HepG2 (cell line): Measurements from ENCODE around the gene ZNF670. TPM values are rescaled to one million over a fixed set of nuclear protein-coding genes. Genes with fewer than 3 reads are reported as not detected.

ENCODE experiments used
- AFF4 ChIP-seq: sonication (generic); formaldehyde crosslinking; IDR thresholded peaks from 2 replicates; pipeline ENCODE4 v1.4.0; 2020; ENCODE audit warnings: missing genetic modification reagents
- AGO1 ChIP-seq: fragments of 200-400 bp; formaldehyde crosslinking; IDR thresholded peaks from 2 replicates; pipeline ENCODE4 v1.6.1; 2017; ENCODE audit warnings: mild to moderate bottlenecking, low read depth, low read length, moderate library complexity; ENCODE audit not compliant: poor library complexity, severe bottlenecking
- CREB3 ChIP-seq: sonication (generic); formaldehyde crosslinking; IDR thresholded peaks from 2 replicates; pipeline ENCODE4 v1.5.0; 2020; ENCODE audit warnings: missing genetic modification reagents
- MED13 ChIP-seq: sonication (generic); formaldehyde crosslinking; IDR thresholded peaks from 2 replicates; pipeline ENCODE4 v1.5.0; 2020; ENCODE audit warnings: missing genetic modification reagents
- RFX3 ChIP-seq: IDR thresholded peaks from 2 replicates; pipeline ENCODE4 v1.6.1; 2016; ENCODE audit warnings: missing biosample characterization, missing genetic modification reagents
- SMAD1 ChIP-seq: sonication (generic); formaldehyde crosslinking; IDR thresholded peaks from 2 replicates; pipeline ENCODE4 v1.4.0; 2020; ENCODE audit warnings: missing genetic modification reagents, low read depth, mild to moderate bottlenecking, borderline replicate concordance
- SRSF1 ChIP-seq: fragments of 200-400 bp; formaldehyde crosslinking; optimal IDR thresholded peaks from 2 replicates; pipeline ENCODE3; 2017; ENCODE audit warnings: mild to moderate bottlenecking, low read depth, low read length, moderate library complexity
- SRSF9 ChIP-seq: fragments of 200-400 bp; formaldehyde crosslinking; IDR thresholded peaks from 2 replicates; pipeline ENCODE4 v1.6.1; 2018; ENCODE audit warnings: borderline replicate concordance, mild to moderate bottlenecking, low read depth, low read length; ENCODE audit not compliant: insufficient read depth, poor library complexity, severe bottlenecking
- SUZ12 ChIP-seq: fragments of 150-350 bp; IDR thresholded peaks from 2 replicates; pipeline ENCODE4 v1.6.1; 2014; ENCODE audit warnings: low read depth, low read length
- TAF1 ChIP-seq: sonication (generic); formaldehyde crosslinking; IDR thresholded peaks from 2 replicates; pipeline ENCODE4 v1.4.0; 2020; ENCODE audit warnings: missing genetic modification reagents
- TBP ChIP-seq: sonication (generic); formaldehyde crosslinking; IDR thresholded peaks from 2 replicates; pipeline ENCODE4 v1.5.0; 2020; ENCODE audit warnings: missing genetic modification reagents
- ZFP41 ChIP-seq: sonication (generic); formaldehyde crosslinking; IDR thresholded peaks from 2 replicates; pipeline ENCODE4 v1.4.0; 2020; ENCODE audit warnings: mild to moderate bottlenecking, missing genetic modification reagents, borderline replicate concordance
- ZFP82 ChIP-seq: sonication (generic); formaldehyde crosslinking; IDR thresholded peaks from 2 replicates; pipeline ENCODE4 v1.5.1; 2020; ENCODE audit warnings: mild to moderate bottlenecking, missing genetic modification reagents, borderline replicate concordance
- ZFY ChIP-seq: sonication (generic); formaldehyde crosslinking; IDR thresholded peaks from 2 replicates; pipeline ENCODE4 v1.4.0; 2020; ENCODE audit warnings: missing genetic modification reagents
- ZMYM4 ChIP-seq: sonication (generic); formaldehyde crosslinking; IDR thresholded peaks from 2 replicates; pipeline ENCODE4 v1.8.1; 2023; ENCODE audit warnings: mild to moderate bottlenecking, missing genetic modification reagents
- ZNF570 ChIP-seq: sonication (generic); formaldehyde crosslinking; IDR thresholded peaks from 2 replicates; pipeline ENCODE4 v1.4.0; 2020; ENCODE audit warnings: mild to moderate bottlenecking, missing genetic modification reagents, borderline replicate concordance
- ZNF703 ChIP-seq: sonication (generic); formaldehyde crosslinking; IDR thresholded peaks from 2 replicates; pipeline ENCODE4 v1.5.1; 2020; ENCODE audit warnings: missing genetic modification reagents, mild to moderate bottlenecking, moderate library complexity, borderline replicate concordance
- ZSCAN22 ChIP-seq: sonication (generic); formaldehyde crosslinking; IDR thresholded peaks from 2 replicates; pipeline ENCODE4 v1.4.0; 2020; ENCODE audit warnings: mild to moderate bottlenecking, missing genetic modification reagents
- polyA plus RNA-seq, 8 experiments: library from polyadenylated mRNA; depleted of rRNA in 3 of 8; stranded (reverse) in 7 of 8; unstranded in 1 of 8; fragments of >200 nt; fragmentation: Illumina TruSeq in 4 of 8; extraction: Trizol in 4 of 8; gene quantifications; 2 replicates each; pipeline versions ENCODE4 v1.2.1 to v1.2.3, GENCODE V29; 2011 to 2016; ENCODE audit warnings: low read depth in 4 of 8, missing spikeins in 1 of 8, mixed read lengths in 1 of 8; ENCODE audit not compliant: insufficient read depth in 1 of 8
- total RNA-seq, 5 experiments: library from RNA; depleted of rRNA; stranded (reverse); fragments of >200 nt; fragmentation: Illumina TruSeq; extraction: Trizol; gene quantifications; 2 replicates each; pipeline ENCODE4 v1.2.3, GENCODE V29; 2016; ENCODE audit warnings: low read depth in 1 of 5
- TF ChIP-seq, protein P1 (sequence below): sonication (generic); IDR thresholded peaks from 2 replicates; pipeline ENCODE4 v1.6.1; 2016; ENCODE audit warnings: low read depth, borderline replicate concordance
- TF ChIP-seq, protein P2 (sequence below): sonication (generic); formaldehyde crosslinking; IDR thresholded peaks from 2 replicates; pipeline ENCODE4 v1.5.0; 2020; ENCODE audit warnings: mild to moderate bottlenecking, missing genetic modification reagents

Gene ZNF670
- total and polyA plus RNA-seq, 2 of the 13 experiments (the other 11 are each of a cell fraction or from before 2014, with no cell fraction given): 4.2 to 10.9 TPM

GRCh38 chr1:247078258-247079140 lies at the start of gene ZNF670 (continued):
- TF ChIP-seq AFF4: no peak; the same call in 1 of the 2 replicates
- TF ChIP-seq ZNF703: peak; percentile 79; the same call in 1 of the 2 replicates
- no peak for TF ChIP-seq SRSF9
- TF ChIP-seq AGO1: peak; percentile 26
- no peak for TF ChIP-seq RFX3 (CRISPR knock-in tag)
- TF ChIP-seq, protein P1, sequence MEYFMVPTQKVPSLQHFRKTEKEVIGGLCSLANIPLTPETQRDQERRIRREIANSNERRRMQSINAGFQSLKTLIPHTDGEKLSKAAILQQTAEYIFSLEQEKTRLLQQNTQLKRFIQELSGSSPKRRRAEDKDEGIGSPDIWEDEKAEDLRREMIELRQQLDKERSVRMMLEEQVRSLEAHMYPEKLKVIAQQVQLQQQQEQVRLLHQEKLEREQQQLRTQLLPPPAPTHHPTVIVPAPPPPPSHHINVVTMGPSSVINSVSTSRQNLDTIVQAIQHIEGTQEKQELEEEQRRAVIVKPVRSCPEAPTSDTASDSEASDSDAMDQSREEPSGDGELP: no peak
- TF ChIP-seq ZMYM4 (CRISPR knock-in tag): peak; percentile 72
- no peak for TF ChIP-seq SRSF1
- TF ChIP-seq ZFP82 (CRISPR knock-in tag): 0 out of 2 replicates have a peak, but pooled peaks have one; percentile 1
- TF ChIP-seq CREB3 (CRISPR knock-in tag): no peak
- TF ChIP-seq TAF1 (CRISPR knock-in tag): peak; percentile 76; the same call in 1 of the 2 replicates
- 0 out of 2 replicates have a peak, but pooled peaks have one; percentile 32 for TF ChIP-seq SMAD1 (CRISPR knock-in tag)
- TF ChIP-seq ZFP41 (CRISPR knock-in tag): peak; percentile 34; the same call in 1 of the 2 replicates
- TF ChIP-seq, protein P2, sequence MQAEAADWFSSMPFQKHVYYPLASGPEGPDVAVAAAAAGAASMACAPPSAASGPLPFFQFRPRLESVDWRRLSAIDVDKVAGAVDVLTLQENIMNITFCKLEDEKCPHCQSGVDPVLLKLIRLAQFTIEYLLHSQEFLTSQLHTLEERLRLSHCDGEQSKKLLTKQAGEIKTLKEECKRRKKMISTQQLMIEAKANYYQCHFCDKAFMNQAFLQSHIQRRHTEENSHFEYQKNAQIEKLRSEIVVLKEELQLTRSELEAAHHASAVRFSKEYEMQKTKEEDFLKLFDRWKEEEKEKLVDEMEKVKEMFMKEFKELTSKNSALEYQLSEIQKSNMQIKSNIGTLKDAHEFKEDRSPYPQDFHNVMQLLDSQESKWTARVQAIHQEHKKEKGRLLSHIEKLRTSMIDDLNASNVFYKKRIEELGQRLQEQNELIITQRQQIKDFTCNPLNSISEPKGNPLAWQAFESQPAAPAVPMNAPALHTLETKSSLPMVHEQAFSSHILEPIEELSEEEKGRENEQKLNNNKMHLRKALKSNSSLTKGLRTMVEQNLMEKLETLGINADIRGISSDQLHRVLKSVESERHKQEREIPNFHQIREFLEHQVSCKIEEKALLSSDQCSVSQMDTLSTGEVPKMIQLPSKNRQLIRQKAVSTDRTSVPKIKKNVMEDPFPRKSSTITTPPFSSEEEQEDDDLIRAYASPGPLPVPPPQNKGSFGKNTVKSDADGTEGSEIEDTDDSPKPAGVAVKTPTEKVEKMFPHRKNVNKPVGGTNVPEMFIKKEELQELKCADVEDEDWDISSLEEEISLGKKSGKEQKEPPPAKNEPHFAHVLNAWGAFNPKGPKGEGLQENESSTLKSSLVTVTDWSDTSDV (CRISPR knock-in tag): no peak
- TF ChIP-seq TBP: no peak
- TF ChIP-seq SUZ12: no peak
- no peak for TF ChIP-seq ZSCAN22 (CRISPR knock-in tag)
- 0 out of 2 replicates have a peak, but pooled peaks have one; percentile 12 for TF ChIP-seq MED13
- peak; percentile 42; the same call in 1 of the 2 replicates for TF ChIP-seq ZFY (CRISPR knock-in tag)
- TF ChIP-seq ZNF570 (CRISPR knock-in tag): no peak
